ENCODE measurements around the gene LAIR1.

LAIR1 gene

DNA sequence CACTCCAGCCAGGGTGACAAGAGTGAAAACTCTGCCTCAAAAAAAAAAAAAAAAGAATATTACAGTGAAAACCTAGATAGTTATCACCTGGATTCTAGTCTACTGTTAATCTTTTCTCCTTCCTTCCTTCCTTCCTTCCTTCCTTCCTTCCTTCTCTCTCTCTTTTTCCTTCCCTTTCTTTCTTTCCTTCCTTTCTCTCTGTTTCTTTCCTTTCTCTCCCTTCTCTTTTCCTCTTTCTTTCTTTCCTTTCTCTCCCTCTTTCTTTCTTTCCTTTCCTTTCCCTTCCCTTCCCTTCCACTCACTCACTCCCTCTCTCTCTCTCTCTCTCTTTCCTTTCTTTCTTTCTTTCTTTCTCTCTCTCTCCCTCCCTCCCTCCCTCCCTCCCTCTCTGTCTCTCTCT, 40.9 kb upstream of the LAIR1 start:
- TF ChIP-seq EZH2phosphoT487 (IDR thresholded peaks at IDR 0.05; ENCODE audit: low read length) (no peak), EZH2 (optimal IDR thresholded peaks at IDR 0.05; ENCODE audit: low read depth, low read length) (no peak)
- Histone ChIP-seq H4K20me1 (ENCODE audit: insufficient read depth, low read length) (no peaks in the 10 kb centered on the region), H2AFZ (ENCODE audit: low read length) (no peak overlapping the region), H3K9me3 (replicated peaks; ENCODE audit: insufficient read depth, low read length) (no peaks in the 10 kb centered on the region), H3K27ac (ENCODE audit: low read length) (no peak overlapping the region), H3F3A (ENCODE audit: insufficient read depth, low read length) (no peaks in the 10 kb centered on the region), H3K9me2 (replicated peaks; ENCODE audit: insufficient read depth, low read length) (no peaks in the 10 kb centered on the region), H3K27me3 (replicated peaks; ENCODE audit: insufficient read depth, low read length) (peaks cover 54% of the 10 kb centered on the region), H3K4me2 (ENCODE audit: low read depth, low read length) (no peak overlapping the region), H3K4me1 (ENCODE audit: low read length) (no peaks in the 10 kb centered on the region), H3K4me3 (ENCODE audit: low read length) (no peak overlapping the region), H3K36me3 (replicated peaks; ENCODE audit: insufficient read depth, low read length) (no peaks in the 10 kb centered on the region), H3K9ac (ENCODE audit: low read length) (no peak overlapping the region), H3K79me2 (ENCODE audit: low read length) (no peaks in the 10 kb centered on the region)
- no peak for DNase-seq

DNA sequence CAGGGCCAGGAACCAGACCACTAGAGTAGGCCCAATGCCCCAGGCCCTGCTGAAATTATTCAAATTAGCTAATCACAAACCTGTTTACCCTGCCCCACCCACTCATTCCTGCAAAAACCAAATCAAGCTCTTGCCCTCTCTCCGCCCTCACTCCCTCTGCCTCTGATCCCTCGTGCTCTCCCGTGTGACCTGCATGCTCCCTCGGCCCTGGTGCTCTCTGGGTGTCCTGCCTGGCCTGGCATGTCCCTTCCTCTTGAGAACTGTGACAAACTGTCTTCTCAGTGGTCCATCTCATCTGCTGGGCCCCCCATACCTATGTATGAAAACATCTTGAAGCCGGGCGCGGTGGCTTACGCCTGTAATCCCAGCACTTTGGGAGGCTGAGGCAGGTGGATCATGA, 38.3 kb upstream of the LAIR1 start:
- Histone ChIP-seq H3K4me3 (ENCODE audit: low read length) (no peak overlapping the region), H3K27ac (ENCODE audit: low read length) (no peak overlapping the region), H3K4me1 (ENCODE audit: low read length) (no peaks in the 10 kb centered on the region), H3K27me3 (replicated peaks; ENCODE audit: insufficient read depth, low read length) (peaks cover 66% of the 10 kb centered on the region), H2AFZ (ENCODE audit: low read length) (no peak overlapping the region), H3K79me2 (ENCODE audit: low read length) (no peaks in the 10 kb centered on the region), H3K9me3 (replicated peaks; ENCODE audit: insufficient read depth, low read length) (no peaks in the 10 kb centered on the region), H3K9ac (ENCODE audit: low read length) (no peak overlapping the region), H3F3A (ENCODE audit: insufficient read depth, low read length) (no peaks in the 10 kb centered on the region), H3K9me2 (replicated peaks; ENCODE audit: insufficient read depth, low read length) (no peaks in the 10 kb centered on the region), H4K20me1 (ENCODE audit: insufficient read depth, low read length) (no peaks in the 10 kb centered on the region), H3K4me2 (ENCODE audit: low read depth, low read length) (no peak overlapping the region), H3K36me3 (replicated peaks; ENCODE audit: insufficient read depth, low read length) (no peaks in the 10 kb centered on the region)
- TF ChIP-seq, protein P1, sequence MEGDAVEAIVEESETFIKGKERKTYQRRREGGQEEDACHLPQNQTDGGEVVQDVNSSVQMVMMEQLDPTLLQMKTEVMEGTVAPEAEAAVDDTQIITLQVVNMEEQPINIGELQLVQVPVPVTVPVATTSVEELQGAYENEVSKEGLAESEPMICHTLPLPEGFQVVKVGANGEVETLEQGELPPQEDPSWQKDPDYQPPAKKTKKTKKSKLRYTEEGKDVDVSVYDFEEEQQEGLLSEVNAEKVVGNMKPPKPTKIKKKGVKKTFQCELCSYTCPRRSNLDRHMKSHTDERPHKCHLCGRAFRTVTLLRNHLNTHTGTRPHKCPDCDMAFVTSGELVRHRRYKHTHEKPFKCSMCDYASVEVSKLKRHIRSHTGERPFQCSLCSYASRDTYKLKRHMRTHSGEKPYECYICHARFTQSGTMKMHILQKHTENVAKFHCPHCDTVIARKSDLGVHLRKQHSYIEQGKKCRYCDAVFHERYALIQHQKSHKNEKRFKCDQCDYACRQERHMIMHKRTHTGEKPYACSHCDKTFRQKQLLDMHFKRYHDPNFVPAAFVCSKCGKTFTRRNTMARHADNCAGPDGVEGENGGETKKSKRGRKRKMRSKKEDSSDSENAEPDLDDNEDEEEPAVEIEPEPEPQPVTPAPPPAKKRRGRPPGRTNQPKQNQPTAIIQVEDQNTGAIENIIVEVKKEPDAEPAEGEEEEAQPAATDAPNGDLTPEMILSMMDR (IDR thresholded peaks at IDR 0.05; ENCODE audit: low read length): no peak
- TF ChIP-seq EZH2phosphoT487 (IDR thresholded peaks at IDR 0.05; ENCODE audit: low read length) (no peak), EZH2 (optimal IDR thresholded peaks at IDR 0.05; ENCODE audit: low read depth, low read length) (no peak)
- no peak for DNase-seq

DNA sequence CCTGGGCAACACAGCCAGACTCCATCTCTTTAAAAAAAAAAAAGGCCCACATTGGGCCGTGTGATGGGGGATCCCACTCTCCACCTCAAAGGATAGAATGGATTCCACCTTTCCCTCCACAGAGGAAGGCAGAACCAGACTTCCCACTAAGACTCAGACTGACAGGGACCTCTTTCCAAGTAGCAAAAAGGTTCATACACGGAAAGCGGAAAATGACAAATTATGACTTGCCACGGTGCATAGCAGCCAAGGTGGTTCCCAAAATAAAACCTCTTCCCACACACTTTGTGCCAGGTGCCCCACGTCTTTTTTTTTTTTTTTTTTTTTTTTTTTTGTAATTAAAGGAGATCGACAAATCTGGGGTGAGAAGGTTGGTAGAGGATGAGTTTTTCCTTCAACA, 36.2 kb upstream of the LAIR1 start:
- H4K20me1 ChIP-seq (ENCODE audit: insufficient read depth, low read length): no peaks in the 10 kb centered on the region

DNA sequence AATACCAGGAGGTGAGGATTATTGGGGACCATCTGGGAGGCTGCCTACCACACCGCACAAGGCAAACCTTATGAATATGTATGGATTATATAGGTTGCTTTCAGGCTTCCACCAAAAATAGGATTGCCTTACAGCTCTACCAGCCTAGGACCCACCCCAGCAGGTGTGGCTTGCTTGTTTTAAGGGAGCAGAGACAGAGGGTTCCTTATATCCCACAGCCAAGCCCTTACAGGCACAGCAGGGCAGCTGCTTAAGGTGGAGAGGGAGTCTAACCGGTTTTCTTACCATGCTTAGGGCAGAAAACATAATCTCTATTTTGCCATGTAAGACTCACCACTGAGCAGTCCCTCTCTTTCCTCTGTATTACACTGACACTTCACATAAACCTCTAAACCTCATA, 34.5 kb upstream of the LAIR1 start:
- Histone ChIP-seq H3K36me3 (replicated peaks; ENCODE audit: insufficient read depth, low read length) (no peaks in the 10 kb centered on the region), H3K4me1 (ENCODE audit: low read length) (no peaks in the 10 kb centered on the region), H3K27me3 (replicated peaks; ENCODE audit: insufficient read depth, low read length) (peaks cover 79% of the 10 kb centered on the region), H3K9ac (ENCODE audit: low read length) (no peak overlapping the region), H3K27ac (ENCODE audit: low read length) (no peak overlapping the region), H3K9me3 (replicated peaks; ENCODE audit: insufficient read depth, low read length) (no peaks in the 10 kb centered on the region), H2AFZ (ENCODE audit: low read length) (no peak overlapping the region), H3K79me2 (ENCODE audit: low read length) (no peaks in the 10 kb centered on the region), H3F3A (ENCODE audit: insufficient read depth, low read length) (no peaks in the 10 kb centered on the region), H3K9me2 (replicated peaks; ENCODE audit: insufficient read depth, low read length) (no peaks in the 10 kb centered on the region), H4K20me1 (ENCODE audit: insufficient read depth, low read length) (no peaks in the 10 kb centered on the region), H3K4me3 (ENCODE audit: low read length) (no peak overlapping the region), H3K4me2 (ENCODE audit: low read depth, low read length) (no peak overlapping the region)
- DNase-seq: no peak
- TF ChIP-seq, protein P1 (IDR thresholded peaks at IDR 0.05; ENCODE audit: low read length): no peak
- TF ChIP-seq EZH2 (optimal IDR thresholded peaks at IDR 0.05; ENCODE audit: low read depth, low read length) (no peak), EZH2phosphoT487 (IDR thresholded peaks at IDR 0.05; ENCODE audit: low read length) (no peak)

More for the DNA sequence above, 36.2 kb upstream of the LAIR1 start:
- TF ChIP-seq EZH2 (optimal IDR thresholded peaks at IDR 0.05; ENCODE audit: low read depth, low read length) (no peak), EZH2phosphoT487 (IDR thresholded peaks at IDR 0.05; ENCODE audit: low read length) (no peak)
- TF ChIP-seq, protein P1 (IDR thresholded peaks at IDR 0.05; ENCODE audit: low read length): no peak
- no peak overlapping the region for H2AFZ ChIP-seq (ENCODE audit: low read length)
- DNase-seq: no peak
- H3K4me3 ChIP-seq (ENCODE audit: low read length): no peak overlapping the region
- H3K27me3 ChIP-seq (replicated peaks; ENCODE audit: insufficient read depth, low read length): peaks cover 73% of the 10 kb centered on the region
- H3K36me3 ChIP-seq (replicated peaks; ENCODE audit: insufficient read depth, low read length): no peaks in the 10 kb centered on the region
- H3K9ac ChIP-seq (ENCODE audit: low read length): no peak overlapping the region
- no peaks in the 10 kb centered on the region for H3K9me3 ChIP-seq (replicated peaks; ENCODE audit: insufficient read depth, low read length)
- no peak overlapping the region for H3K4me2 ChIP-seq (ENCODE audit: low read depth, low read length)
- no peaks in the 10 kb centered on the region for H3K79me2 ChIP-seq (ENCODE audit: low read length)
- no peaks in the 10 kb centered on the region for H3F3A ChIP-seq (ENCODE audit: insufficient read depth, low read length)
- H3K4me1 ChIP-seq (ENCODE audit: low read length): no peaks in the 10 kb centered on the region
- H3K27ac ChIP-seq (ENCODE audit: low read length): no peak overlapping the region
- no peaks in the 10 kb centered on the region for H3K9me2 ChIP-seq (replicated peaks; ENCODE audit: insufficient read depth, low read length)
